ENCODE results near the gene TBC1D1.

Gene TBC1D1

GRCh38 chr4:37994569-37994968 is 103.7 kb downstream of the TBC1D1 start:
- DNase-seq (ENCODE audit: extremely low read depth, insufficient read length) = no peak
- Histone ChIP-seq H3K4me3 (replicated peaks; ENCODE audit: low read depth, low read length) (peak overlapping the region; percentile 23; the same call in 1 of the 2 replicates), H3K36me3 (ENCODE audit: control insufficient read depth, insufficient read depth, low read length) (no peaks in the 10 kb centered on the region), H3K27me3 (replicated peaks; ENCODE audit: control insufficient read depth, insufficient read depth, low read length) (no peaks in the 10 kb centered on the region)
- no peak for TF ChIP-seq CTCF (IDR thresholded peaks at IDR 0.05; ENCODE audit: insufficient read depth, low read length, poor library complexity, severe bottlenecking)

GRCh38 chr4:37995299-37995821 is 104.5 kb downstream of the TBC1D1 start:
- Histone ChIP-seq H3K4me3 (replicated peaks; ENCODE audit: low read depth, low read length) (no peak overlapping the region), H3K27me3 (replicated peaks; ENCODE audit: control insufficient read depth, insufficient read depth, low read length) (no peaks in the 10 kb centered on the region), H3K36me3 (ENCODE audit: control insufficient read depth, insufficient read depth, low read length) (no peaks in the 10 kb centered on the region)
- no peak for DNase-seq (ENCODE audit: extremely low read depth, insufficient read length)
- no peak for TF ChIP-seq CTCF (IDR thresholded peaks at IDR 0.05; ENCODE audit: insufficient read depth, low read length, poor library complexity, severe bottlenecking)

- TF ChIP-seq CTCF (IDR thresholded peaks at IDR 0.05; ENCODE audit: insufficient read depth, low read length, poor library complexity, severe bottlenecking) = no peak
- no peak overlapping the region for H3K4me3 ChIP-seq (replicated peaks; ENCODE audit: low read depth, low read length)
- no peaks in the 10 kb centered on the region for H3K36me3 ChIP-seq (ENCODE audit: control insufficient read depth, insufficient read depth, low read length)
- no peaks in the 10 kb centered on the region for H3K27me3 ChIP-seq (replicated peaks; ENCODE audit: control insufficient read depth, insufficient read depth, low read length)
- no peak for DNase-seq (ENCODE audit: extremely low read depth, insufficient read length)
Measured at GRCh38 chr4:37995981-37996775, 105.3 kb downstream of the TBC1D1 start.

GRCh38 chr4:37998226-37998625 is 107.3 kb downstream of the TBC1D1 start:
- no peak for DNase-seq (ENCODE audit: extremely low read depth, insufficient read length)
- no peaks in the 10 kb centered on the region for H3K36me3 ChIP-seq (ENCODE audit: control insufficient read depth, insufficient read depth, low read length)
- H3K27me3 ChIP-seq (replicated peaks; ENCODE audit: control insufficient read depth, insufficient read depth, low read length) = no peaks in the 10 kb centered on the region
- TF ChIP-seq CTCF (IDR thresholded peaks at IDR 0.05; ENCODE audit: insufficient read depth, low read length, poor library complexity, severe bottlenecking) = no peak
- H3K4me3 ChIP-seq (replicated peaks; ENCODE audit: low read depth, low read length) = no peak overlapping the region

GRCh38 chr4:37999000-37999716 is 108.3 kb downstream of the TBC1D1 start:
- Histone ChIP-seq H3K36me3 (ENCODE audit: control insufficient read depth, insufficient read depth, low read length) (no peaks in the 10 kb centered on the region), H3K4me3 (replicated peaks; ENCODE audit: low read depth, low read length) (no peak overlapping the region), H3K27me3 (replicated peaks; ENCODE audit: control insufficient read depth, insufficient read depth, low read length) (no peaks in the 10 kb centered on the region)
- DNase-seq (ENCODE audit: extremely low read depth, insufficient read length) = no peak
- TF ChIP-seq CTCF (IDR thresholded peaks at IDR 0.05; ENCODE audit: insufficient read depth, low read length, poor library complexity, severe bottlenecking) = no peak
